Measurements from ENCODE around the gene QRFP.

DNA sequence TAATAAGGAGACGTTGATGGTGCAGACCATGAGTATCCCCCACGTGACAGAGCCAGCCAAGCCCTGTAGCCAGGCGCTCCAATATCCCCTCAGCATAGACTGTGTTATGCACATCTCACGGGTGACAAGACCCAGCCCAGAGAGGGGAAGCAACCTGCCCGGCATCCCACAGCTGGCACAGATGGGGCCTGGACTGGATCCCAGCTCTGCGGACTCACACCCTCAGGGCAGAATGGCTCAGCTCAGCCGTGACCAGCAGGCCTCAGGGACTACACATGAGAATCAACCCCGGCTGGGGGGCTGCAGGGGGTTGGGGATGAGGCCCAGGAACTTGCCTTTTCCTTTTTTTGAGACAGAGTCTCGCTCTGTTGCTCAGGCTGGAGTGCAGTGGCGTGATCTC lies 30.7 kb upstream of the QRFP start:
- TF ChIP-seq, protein P1, sequence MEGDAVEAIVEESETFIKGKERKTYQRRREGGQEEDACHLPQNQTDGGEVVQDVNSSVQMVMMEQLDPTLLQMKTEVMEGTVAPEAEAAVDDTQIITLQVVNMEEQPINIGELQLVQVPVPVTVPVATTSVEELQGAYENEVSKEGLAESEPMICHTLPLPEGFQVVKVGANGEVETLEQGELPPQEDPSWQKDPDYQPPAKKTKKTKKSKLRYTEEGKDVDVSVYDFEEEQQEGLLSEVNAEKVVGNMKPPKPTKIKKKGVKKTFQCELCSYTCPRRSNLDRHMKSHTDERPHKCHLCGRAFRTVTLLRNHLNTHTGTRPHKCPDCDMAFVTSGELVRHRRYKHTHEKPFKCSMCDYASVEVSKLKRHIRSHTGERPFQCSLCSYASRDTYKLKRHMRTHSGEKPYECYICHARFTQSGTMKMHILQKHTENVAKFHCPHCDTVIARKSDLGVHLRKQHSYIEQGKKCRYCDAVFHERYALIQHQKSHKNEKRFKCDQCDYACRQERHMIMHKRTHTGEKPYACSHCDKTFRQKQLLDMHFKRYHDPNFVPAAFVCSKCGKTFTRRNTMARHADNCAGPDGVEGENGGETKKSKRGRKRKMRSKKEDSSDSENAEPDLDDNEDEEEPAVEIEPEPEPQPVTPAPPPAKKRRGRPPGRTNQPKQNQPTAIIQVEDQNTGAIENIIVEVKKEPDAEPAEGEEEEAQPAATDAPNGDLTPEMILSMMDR (IDR thresholded peaks at IDR 0.05; ENCODE audit: low read length), result no peak
- no peak for TF ChIP-seq EZH2 (optimal IDR thresholded peaks at IDR 0.05; ENCODE audit: low read depth, low read length)
